ENCODE data around the gene SMC3.
"Not testable (repeated sequence)": the region's sequence is repeated elsewhere in the genome, so short reads cannot be mapped to it uniquely, and the experiment has no call there.

The SMC3 gene

DNA sequence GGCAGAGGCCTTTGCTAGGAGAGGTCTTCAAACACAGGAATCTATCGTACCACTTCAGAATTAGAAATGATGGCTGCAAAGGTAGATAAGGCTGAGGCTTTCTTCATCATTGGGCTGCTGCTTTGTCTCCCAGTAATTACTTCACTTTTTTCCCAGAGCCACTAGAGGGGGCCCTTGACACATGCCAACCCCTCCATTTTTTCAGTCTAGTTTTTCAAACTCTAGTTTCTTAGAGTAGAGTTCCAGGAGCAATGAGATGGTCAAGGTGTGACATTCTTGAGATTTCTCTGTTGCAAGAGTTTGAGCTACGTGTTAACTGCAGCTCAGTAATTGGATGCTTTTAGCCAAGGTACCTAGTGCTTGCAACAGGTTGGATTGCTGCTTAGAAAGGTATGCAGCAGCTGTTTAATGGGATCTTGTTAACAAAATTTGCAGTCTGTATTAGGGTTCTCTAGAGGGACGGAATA is 42.8 kb downstream of the SMC3 start:
- DNase-seq (ENCODE audit: low spot score), result peak; percentile 60
- in situ Hi-C loops (cut with MboI; ENCODE audit: low sequenced_read_pairs, unreplicated experiment), result loop anchor here (25.0 kb wide), 1 partner anchor 277 kb away; no protein-coding TSS in a partner anchor
- peak; percentile 58 for TF ChIP-seq CTCF (IDR thresholded peaks at IDR 0.05; ENCODE audit: borderline replicate concordance, control extremely low read depth, extremely low read depth, insufficient read depth, missing control alignments)

DNA sequence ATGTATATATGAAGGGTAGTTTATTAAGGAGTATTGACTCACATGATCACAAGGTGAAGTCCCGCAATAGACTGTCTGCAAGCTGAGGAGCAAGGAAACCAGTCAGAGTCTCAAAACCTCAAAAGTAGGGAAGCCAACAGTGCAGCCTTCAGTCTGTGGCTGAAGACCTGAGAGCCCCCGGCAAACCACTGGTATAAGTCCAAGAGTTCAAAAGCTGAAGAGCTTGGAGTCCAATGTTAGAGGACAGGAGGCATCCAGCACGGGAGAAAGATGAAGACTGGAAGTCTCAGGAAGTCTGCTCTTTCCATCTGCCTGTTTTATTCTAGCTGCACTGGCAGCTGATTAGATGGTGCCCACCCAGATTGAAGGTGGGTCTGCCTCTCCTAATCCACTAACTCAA is 43.3 kb downstream of the SMC3 start:
- in situ Hi-C loops (cut with MboI; ENCODE audit: low sequenced_read_pairs, unreplicated experiment), result loop anchor here (25.0 kb wide), 1 partner anchor 277 kb away; no protein-coding TSS in a partner anchor
- not testable (repeated sequence) for DNase-seq (ENCODE audit: low spot score)

- TF ChIP-seq CTCF (IDR thresholded peaks at IDR 0.05; ENCODE audit: borderline replicate concordance, control extremely low read depth, extremely low read depth, insufficient read depth, missing control alignments), result no peak
- in situ Hi-C loops (cut with MboI; ENCODE audit: low sequenced_read_pairs, unreplicated experiment), result loop anchor here (25.0 kb wide), 1 partner anchor 275 kb away; no protein-coding TSS in a partner anchor
- no peak for DNase-seq (ENCODE audit: low spot score)
These were observed 44.6 kb downstream of the SMC3 start for GRCh38 chr10:110612087-110612486.

GRCh38 chr10:110612629-110613028 is 45.1 kb downstream of the SMC3 start:
- in situ Hi-C loops (cut with MboI; ENCODE audit: low sequenced_read_pairs, unreplicated experiment), result loop anchor here (25.0 kb wide), 1 partner anchor 275 kb away; no protein-coding TSS in a partner anchor
- no peak for DNase-seq (ENCODE audit: low spot score)
- TF ChIP-seq CTCF (IDR thresholded peaks at IDR 0.05; ENCODE audit: borderline replicate concordance, control extremely low read depth, extremely low read depth, insufficient read depth, missing control alignments), result no peak

DNA sequence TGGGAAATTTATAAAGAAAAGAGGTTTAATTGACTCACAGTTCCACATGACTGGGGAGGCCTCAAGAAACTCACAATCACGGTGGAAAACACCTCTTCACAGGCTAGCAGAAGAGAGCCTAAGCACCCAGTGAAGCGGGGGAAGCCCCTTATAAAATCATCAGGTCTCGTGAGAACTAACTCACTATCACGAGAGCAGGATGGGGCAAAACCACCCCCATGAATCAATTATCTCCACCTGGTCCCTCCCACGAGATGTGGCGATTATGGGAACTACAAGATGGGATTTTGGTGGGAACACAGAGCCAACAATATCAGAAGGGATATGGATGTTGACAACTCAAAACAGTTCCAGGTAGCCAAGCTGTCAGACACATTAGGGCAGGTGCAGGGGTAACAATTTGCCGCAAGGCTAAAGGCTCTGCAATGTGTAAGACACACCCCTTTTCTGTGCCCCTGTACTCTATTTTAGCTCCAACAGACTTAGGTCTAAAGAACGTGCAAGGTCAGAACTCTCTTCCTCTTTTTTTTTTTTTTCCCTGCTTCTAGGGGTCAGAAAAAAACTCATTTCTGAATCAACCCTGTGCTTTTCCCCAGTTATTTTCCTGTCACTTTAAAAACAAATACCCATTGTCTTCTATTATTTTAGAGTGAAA is 46.0 kb downstream of the SMC3 start:
- TF ChIP-seq CTCF (IDR thresholded peaks at IDR 0.05; ENCODE audit: borderline replicate concordance, control extremely low read depth, extremely low read depth, insufficient read depth, missing control alignments), result no peak
- DNase-seq (ENCODE audit: low spot score), result no peak
- in situ Hi-C loops (cut with MboI; ENCODE audit: low sequenced_read_pairs, unreplicated experiment), result loop anchor here (25.0 kb wide), 1 partner anchor 274 kb away; no protein-coding TSS in a partner anchor

GRCh38 chr10:110613996-110614495 is 46.6 kb downstream of the SMC3 start:
- in situ Hi-C loops (cut with MboI; ENCODE audit: low sequenced_read_pairs, unreplicated experiment), result loop anchor here (25.0 kb wide), 1 partner anchor 273 kb away; no protein-coding TSS in a partner anchor
- DNase-seq (ENCODE audit: low spot score), result no peak
- TF ChIP-seq CTCF (IDR thresholded peaks at IDR 0.05; ENCODE audit: borderline replicate concordance, control extremely low read depth, extremely low read depth, insufficient read depth, missing control alignments), result no peak

All from GM13976 (cell line).